Measurements from ENCODE around the gene SOHLH1.

DNA sequence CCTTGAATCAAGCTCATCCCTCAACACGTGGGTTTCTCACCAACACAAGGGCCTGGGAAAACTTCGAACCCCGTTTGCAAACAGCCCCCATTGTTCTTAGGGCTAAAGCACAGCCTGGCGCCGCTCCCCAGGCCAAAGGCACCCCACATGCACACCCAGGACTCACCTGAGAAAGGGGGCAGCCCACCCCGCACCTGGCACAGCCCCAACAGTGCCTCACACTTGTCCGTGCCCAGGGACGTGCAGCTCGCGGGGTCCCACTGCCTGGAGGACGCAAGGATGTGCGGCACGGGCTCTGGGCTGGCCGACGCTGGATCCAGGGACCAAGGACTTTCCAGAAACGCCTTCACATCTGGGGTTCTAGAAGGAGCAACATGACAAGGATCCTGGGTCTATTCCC, 2.8 kb downstream of the SOHLH1 start:
- TF ChIP-seq, protein P1, sequence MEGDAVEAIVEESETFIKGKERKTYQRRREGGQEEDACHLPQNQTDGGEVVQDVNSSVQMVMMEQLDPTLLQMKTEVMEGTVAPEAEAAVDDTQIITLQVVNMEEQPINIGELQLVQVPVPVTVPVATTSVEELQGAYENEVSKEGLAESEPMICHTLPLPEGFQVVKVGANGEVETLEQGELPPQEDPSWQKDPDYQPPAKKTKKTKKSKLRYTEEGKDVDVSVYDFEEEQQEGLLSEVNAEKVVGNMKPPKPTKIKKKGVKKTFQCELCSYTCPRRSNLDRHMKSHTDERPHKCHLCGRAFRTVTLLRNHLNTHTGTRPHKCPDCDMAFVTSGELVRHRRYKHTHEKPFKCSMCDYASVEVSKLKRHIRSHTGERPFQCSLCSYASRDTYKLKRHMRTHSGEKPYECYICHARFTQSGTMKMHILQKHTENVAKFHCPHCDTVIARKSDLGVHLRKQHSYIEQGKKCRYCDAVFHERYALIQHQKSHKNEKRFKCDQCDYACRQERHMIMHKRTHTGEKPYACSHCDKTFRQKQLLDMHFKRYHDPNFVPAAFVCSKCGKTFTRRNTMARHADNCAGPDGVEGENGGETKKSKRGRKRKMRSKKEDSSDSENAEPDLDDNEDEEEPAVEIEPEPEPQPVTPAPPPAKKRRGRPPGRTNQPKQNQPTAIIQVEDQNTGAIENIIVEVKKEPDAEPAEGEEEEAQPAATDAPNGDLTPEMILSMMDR (IDR thresholded peaks at IDR 0.05; ENCODE audit: borderline replicate concordance, extremely low read depth, low read length, poor library complexity, severe bottlenecking): no peak
- TF ChIP-seq EZH2 (IDR thresholded peaks at IDR 0.05; ENCODE audit: borderline replicate concordance, low read depth, low read length, severe bottlenecking): no peak

Measured in DND-41 (cell line).